HepG2 (cell line): ENCODE measurements around the gene OR8D1.

ENCODE experiments used
- CBX5 ChIP-seq: sonication (generic); formaldehyde crosslinking; IDR thresholded peaks from 2 replicates; pipeline ENCODE4 v1.4.0; 2020; ENCODE audit warnings: missing genetic modification reagents, borderline replicate concordance
- HCFC1 ChIP-seq: fragments of 150-350 bp; IDR thresholded peaks from 2 replicates; pipeline ENCODE4 v1.6.1; 2014; ENCODE audit warnings: low read depth, low read length
- HMGA1 ChIP-seq: sonication (generic); formaldehyde crosslinking; conservative IDR thresholded peaks from 2 replicates; pipeline ENCODE4 v1.4.0; 2020; ENCODE audit warnings: missing genetic modification reagents
- MAFK ChIP-seq, 2 experiments: IDR thresholded peaks in 1 of 2; conservative IDR thresholded peaks in 1 of 2; 2 replicates each; pipeline ENCODE4 v1.6.1; 2011; ENCODE audit warnings: improper control_type of control experiment in 2 of 2, low read length in 2 of 2
- TARDBP ChIP-seq: sonication (generic); formaldehyde crosslinking; IDR thresholded peaks from 2 replicates; pipeline ENCODE4 v1.8.0; 2022; ENCODE audit warnings: mild to moderate bottlenecking, missing genetic modification reagents
- ZNF317 ChIP-seq: sonication (generic); formaldehyde crosslinking; IDR thresholded peaks from 2 replicates; pipeline ENCODE4 v1.5.0; 2020; ENCODE audit warnings: mild to moderate bottlenecking, missing genetic modification reagents

- TF ChIP-seq HCFC1 (no peak), CBX5 (CRISPR knock-in tag) (no peak), HMGA1 (no peak), ZNF317 (no peak), MAFK (conservative IDR thresholded peaks at IDR 0.05 in 1 of 2, IDR thresholded peaks at IDR 0.05 in 1 of 2; ENCODE audit: low read length in 2 of 2) (no peak), TARDBP (CRISPR knock-in tag) (no peak)
Measured at GRCh38 chr11:124278261-124278660, 35.5 kb downstream of the OR8D1 start.
